Right lobe of liver (tissue), 4 donors: ENCODE data around the gene CCNI2.

Experiments used
- CTCF ChIP-seq, 4 donors: fragments of 200-600 bp in 3 of 4; fragments of 450-650 bp in 1 of 4; IDR thresholded peaks; one replicate each; pipeline versions ENCODE4 v1.5.1 to v1.8.0; 2016 to 2022; ENCODE audit warnings: antibody characterized with exemption in 4 of 4, mild to moderate bottlenecking in 2 of 4
- POLR2A ChIP-seq: fragments of 450-650 bp; IDR thresholded peaks from one replicate; pipeline ENCODE4 v1.6.1; 2017; ENCODE audit warnings: antibody characterized with exemption, mild to moderate bottlenecking
- donor health status: DM: no; HTN: no; CAD: no.
- donor health status: DM: no; HTN: no; CAD: no.
- donor health status: DM: no; HTN: yes; CAD: no.

- TF ChIP-seq CTCF (IDR thresholded peaks at IDR 0.05) = no peak
- TF ChIP-seq POLR2A = no peak
Measured at GRCh38 chr5:132742158-132742557, 5.1 kb upstream of the CCNI2 start.
